Brain microvascular endothelial cell (primary cell): Measurements from ENCODE around the gene ASCC2.

Experiments
- DNase-seq: peaks from one replicate; pipeline ENCODE4 v3.0.0-alpha.2; 2020
- H3K27ac ChIP-seq: fragments of 250-450 bp; sonication (Bioruptor Pico); 2 replicates; pipeline ENCODE4 v1.5.1; 2020; ENCODE audit warnings: mild to moderate bottlenecking, moderate library complexity
- H3K27me3 ChIP-seq: fragments of 250-450 bp; sonication (Bioruptor Pico); replicated peaks from 2 replicates; pipeline ENCODE4 v1.5.1; 2020; ENCODE audit warnings: mild to moderate bottlenecking
- H3K36me3 ChIP-seq: fragments of 250-450 bp; sonication (Bioruptor Pico); replicated peaks from 2 replicates; pipeline ENCODE4 v1.5.1; 2020; ENCODE audit warnings: mild to moderate bottlenecking
- H3K4me3 ChIP-seq: 2 replicates; pipeline ENCODE4 v1.5.1; 2011; ENCODE audit warnings: low read depth, mild to moderate bottlenecking, control low read depth, low read length, moderate library complexity
- in situ Hi-C: cut with HindIII; loops from 2 replicates; pipeline ENCODE4 v1.10.0; 2017; ENCODE audit warnings: low sequenced_read_pairs, low pct_ligation_motif_present
- TF ChIP-seq, protein P1 (sequence below): IDR thresholded peaks from 2 replicates; pipeline ENCODE4 v1.5.1; 2011; ENCODE audit warnings: low read depth, mild to moderate bottlenecking, moderate library complexity, low read length, control low read depth, inconsistent platforms; ENCODE audit errors: missing control alignments

The ASCC2 gene

DNA sequence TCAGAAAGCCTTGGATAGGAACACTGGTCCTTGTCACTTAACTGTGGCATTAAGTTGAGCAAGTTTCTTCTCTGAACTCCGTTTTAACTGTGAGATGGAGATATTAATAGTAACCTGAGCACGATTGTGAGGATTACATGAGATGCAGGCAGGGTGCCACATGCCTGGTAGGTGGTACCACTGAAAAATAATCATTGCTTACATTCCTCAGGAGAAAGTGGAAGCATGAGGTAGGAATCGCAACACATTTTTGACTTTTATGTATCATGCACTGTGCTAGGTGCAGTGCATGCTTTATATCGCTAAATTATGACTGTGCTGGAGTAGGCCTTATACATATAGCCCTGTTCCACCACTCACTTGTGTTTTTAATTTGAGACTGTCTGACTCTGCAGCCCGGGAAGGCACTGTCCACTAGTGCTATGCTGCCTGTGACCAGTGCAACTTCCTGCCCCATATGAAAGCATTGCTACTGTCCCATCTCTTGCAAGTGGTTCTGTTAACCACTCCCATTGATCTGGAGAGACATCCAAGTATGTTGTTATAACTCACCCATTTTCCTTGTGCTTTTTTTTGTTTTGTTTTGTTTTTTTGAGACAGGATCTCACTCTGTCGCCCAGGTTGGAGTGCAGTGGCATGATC is 69.9 kb downstream of the ASCC2 start:
- Histone ChIP-seq H3K27ac (no peak overlapping the region), H3K4me3 (peak overlapping the region; percentile 100), H3K27me3 (no peaks in the 10 kb centered on the region), H3K36me3 (peaks cover 7% of the 10 kb centered on the region)
- TF ChIP-seq, protein P1, sequence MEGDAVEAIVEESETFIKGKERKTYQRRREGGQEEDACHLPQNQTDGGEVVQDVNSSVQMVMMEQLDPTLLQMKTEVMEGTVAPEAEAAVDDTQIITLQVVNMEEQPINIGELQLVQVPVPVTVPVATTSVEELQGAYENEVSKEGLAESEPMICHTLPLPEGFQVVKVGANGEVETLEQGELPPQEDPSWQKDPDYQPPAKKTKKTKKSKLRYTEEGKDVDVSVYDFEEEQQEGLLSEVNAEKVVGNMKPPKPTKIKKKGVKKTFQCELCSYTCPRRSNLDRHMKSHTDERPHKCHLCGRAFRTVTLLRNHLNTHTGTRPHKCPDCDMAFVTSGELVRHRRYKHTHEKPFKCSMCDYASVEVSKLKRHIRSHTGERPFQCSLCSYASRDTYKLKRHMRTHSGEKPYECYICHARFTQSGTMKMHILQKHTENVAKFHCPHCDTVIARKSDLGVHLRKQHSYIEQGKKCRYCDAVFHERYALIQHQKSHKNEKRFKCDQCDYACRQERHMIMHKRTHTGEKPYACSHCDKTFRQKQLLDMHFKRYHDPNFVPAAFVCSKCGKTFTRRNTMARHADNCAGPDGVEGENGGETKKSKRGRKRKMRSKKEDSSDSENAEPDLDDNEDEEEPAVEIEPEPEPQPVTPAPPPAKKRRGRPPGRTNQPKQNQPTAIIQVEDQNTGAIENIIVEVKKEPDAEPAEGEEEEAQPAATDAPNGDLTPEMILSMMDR: no peak
- in situ Hi-C loops: no loop called here
- no peak for DNase-seq

DNA sequence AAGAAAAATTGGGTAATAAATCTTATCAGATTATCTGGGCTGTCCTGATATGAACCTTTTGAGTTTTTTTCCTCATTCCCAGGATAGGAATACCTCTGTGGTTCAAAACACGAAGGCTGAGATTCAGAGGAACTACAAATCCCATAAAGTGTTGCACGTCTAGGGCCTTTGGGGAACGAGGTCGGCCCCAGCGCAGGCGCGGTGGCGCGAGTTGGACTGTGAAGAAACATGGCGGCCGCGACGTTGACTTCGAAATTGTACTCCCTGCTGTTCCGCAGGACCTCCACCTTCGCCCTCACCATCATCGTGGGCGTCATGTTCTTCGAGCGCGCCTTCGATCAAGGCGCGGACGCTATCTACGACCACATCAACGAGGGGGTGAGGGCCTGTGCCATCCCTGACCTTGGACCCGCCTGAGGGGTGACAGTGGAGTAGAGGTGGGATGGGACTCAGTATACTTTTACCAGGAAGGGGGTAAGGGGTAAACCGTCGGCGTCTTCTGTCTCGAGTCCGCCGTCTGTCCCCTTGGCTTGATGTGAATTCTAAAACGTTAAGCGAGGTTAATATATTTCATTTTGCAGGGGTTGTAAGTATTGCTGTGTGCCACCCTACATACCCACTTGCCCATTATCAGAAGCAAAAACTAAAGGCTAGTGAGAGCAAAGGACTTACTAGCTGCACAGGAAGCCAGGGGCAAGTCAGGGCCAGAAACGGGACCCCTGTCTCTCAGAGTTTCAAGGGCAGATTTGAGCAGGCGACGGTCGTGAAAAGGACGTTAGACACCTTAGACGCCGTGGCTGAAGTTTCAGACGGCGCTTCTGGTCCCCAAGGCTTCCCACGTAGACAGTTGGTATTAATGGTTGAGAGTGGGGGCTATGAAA is 70.7 kb downstream of the ASCC2 start, which contains the start of gene UQCR10:
Gene UQCR10 (plus strand): TSS at position 199 of the 881 bp plus-strand sequence. CDS start 30 bp downstream, at position 229.
- in situ Hi-C loops: no loop called here
- Histone ChIP-seq H3K27me3 (no peaks in the 10 kb centered on the region), H3K27ac (peak within 1 kb of the TSS; percentile 91), H3K4me3 (peak within 1 kb of the TSS; percentile 100), H3K36me3 (peaks cover 7% of the 10 kb centered on the region)
- peak; percentile 90 for DNase-seq
- TF ChIP-seq, protein P1: no peak

DNA sequence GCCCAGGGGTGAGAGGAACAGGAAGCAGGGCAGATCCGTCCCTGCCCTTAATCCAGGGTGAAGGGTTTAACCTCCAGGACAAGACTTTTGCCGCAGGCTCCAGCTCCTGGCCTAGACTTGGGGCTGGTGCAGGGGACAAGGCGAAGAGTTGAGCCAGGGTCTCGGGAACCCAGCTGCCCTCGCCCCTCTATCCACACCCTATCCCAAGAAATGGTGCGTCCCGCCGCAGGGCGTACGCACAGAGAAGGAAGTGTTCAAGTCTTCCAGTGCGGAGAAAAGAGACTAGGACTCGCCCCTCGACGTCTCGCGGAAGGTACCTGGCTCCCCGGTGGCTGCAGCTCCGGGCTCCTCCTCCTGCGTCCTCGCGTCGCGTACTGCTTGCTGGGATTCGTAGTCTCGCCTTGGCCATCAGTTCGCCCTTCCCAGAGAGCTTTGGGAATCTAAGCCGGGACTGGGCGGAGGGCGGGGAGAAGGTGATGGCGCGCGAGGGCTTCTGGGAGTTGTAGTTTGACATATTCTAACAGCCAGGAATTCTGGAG is 71.4 kb downstream of the ASCC2 start, which contains the start of gene ZMAT5:
Gene ZMAT5 (minus strand): TSS at position 376 of the 539 bp plus-strand sequence. CDS start 18,463 bp downstream, outside the sequence.
- Histone ChIP-seq H3K27ac (peak within 1 kb of the TSS; percentile 91), H3K36me3 (peaks cover 7% of the 10 kb centered on the region), H3K27me3 (no peaks in the 10 kb centered on the region), H3K4me3 (peak within 1 kb of the TSS; percentile 100)
- in situ Hi-C loops: no loop called here
- DNase-seq: peak; percentile 96
- TF ChIP-seq, protein P1: no peak

DNA sequence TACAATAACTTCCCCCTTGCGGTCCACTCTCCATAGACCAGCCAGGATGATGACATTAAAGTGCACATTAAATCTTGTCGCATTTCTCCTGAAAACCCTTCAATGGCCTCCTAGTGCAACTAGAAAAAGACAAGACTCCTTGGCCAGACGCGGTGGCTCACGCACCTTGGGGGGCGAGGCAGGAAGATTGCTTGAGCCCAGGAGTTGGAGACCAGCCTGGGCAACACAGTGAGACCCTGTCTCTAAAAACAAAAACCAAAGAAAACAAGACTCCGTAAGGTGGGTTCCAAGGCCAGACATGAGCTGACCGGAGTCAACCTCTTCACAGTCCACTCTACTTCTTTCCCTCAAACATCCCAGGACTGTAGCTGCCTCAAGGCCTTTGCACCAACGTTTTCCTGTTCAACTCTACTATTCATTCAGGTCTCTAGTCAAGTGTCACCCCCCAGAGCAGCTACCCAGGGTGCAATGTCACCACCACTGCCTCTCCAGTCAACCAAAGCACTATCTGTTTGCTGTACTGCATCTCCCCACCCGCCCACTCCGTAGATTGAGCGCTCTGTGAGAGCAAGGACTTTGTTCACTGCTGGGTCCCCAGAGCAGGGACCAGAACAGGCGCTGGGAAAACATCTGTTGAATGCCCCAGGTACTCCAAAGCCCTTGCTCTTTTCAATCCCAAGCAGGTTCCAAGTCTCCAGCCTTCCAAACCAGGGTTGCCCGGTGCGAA is 72.0 kb downstream of the ASCC2 start:
- H3K27ac ChIP-seq: peak overlapping the region; percentile 91
- H3K27me3 ChIP-seq: no peaks in the 10 kb centered on the region
- TF ChIP-seq, protein P1: no peak
- H3K4me3 ChIP-seq: peak overlapping the region; percentile 100
- H3K36me3 ChIP-seq: peaks cover 7% of the 10 kb centered on the region
- in situ Hi-C loops: no loop called here
- no peak for DNase-seq

DNA sequence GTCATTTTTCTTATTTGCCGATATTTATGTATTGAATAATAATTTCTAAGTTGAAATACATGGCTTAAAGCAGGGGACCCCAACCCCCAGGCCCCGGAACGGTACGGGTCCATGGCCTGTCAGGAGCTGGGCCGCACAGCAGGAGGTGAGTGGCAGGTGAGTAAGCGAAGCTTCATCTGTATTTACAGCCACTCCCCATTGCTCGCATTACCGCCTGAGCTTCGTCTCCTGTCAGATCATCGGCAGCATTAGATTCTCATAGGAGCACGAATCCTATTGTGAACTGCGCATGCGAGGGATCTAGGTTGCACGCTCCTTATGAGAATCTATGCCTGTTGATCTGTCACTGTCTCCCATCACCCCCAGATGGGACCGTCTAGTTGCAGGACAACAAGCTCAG is 75.8 kb downstream of the ASCC2 start:
- TF ChIP-seq, protein P1: no peak
- in situ Hi-C loops: no loop called here
- H3K27ac ChIP-seq: no peak overlapping the region
- H3K4me3 ChIP-seq: no peak overlapping the region
- H3K27me3 ChIP-seq: no peaks in the 10 kb centered on the region
- no peaks in the 10 kb centered on the region for H3K36me3 ChIP-seq
- no peak for DNase-seq
